ENCODE data around the gene ELK3. TPM values are rescaled to one million over a fixed set of nuclear protein-coding genes. Genes with fewer than 3 reads are reported as not detected.
A peak's percentile ranks its signal among the peaks of the same experiment; 100 is the strongest.

ELK3 gene
- total RNA-seq, 2 donors from 2014 or later, result 10.7 to 23.1 TPM

DNA sequence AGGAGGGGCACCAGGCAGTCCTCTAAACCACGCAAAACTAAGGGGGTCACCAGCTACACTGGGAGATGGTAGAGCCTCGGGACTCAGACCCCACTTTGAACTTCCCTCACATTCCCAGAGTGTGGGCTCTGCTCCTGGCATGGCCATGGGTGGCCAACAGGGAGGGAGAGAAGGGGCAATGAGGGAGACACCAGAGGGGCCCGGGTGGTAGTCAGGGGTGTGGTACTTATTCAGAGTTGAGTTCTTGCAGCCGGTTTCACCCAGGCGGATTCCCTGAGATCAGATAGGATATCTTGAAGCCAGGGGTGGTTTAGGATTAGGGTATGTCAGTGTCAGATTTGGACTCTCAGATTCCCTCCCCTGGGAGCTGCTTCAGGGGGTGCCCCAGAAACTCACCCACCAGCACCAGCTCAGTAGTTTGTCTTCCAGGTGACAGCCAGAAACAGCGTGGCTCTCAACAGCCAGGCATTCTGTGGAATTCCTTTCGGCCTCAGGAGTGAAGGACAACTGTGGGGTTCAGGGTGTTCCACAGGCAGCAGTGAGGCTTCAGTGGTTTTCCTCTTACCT lies 56.0 kb downstream of the ELK3 start:
- peaks cover 38 to 57% of the 10 kb centered on the region in 2 donors for H3K36me3 Mint-ChIP-seq
- no peak for DNase-seq (ENCODE audit: low spot score in 2 of 2)
- no peaks in the 10 kb centered on the region for H3K9me3 Mint-ChIP-seq
- H3K27ac Mint-ChIP-seq, result peak overlapping the region; percentile 69 to 96
- ATAC-seq, result peak in 1 of 2 donors; percentile 9

DNA sequence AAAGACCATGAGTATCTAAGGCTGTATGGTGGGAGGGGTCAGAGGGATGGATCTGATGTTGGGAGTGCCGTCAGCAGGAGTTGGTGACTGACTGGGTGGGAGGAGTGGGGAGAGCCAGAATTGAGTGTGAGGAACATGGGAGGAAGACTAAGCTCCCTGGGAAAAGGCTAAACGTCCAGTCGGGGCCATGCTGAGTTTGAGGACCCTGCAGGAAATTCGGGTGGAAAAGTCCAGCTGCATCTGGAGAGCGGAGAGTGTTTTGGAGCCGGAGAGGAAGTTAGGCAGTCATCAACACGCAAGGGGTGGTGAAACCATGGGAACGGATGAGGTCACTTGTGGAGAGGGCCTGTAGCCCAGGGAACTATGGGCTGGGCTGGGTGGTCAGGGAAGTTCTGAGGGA lies 60.9 kb downstream of the ELK3 start:
- ATAC-seq (no peak), DNase-seq (ENCODE audit: low spot score in 2 of 2) (no peak)
- H3K9me3 Mint-ChIP-seq, result no peaks in the 10 kb centered on the region
- peaks cover 22 to 24% of the 10 kb centered on the region in 2 donors for H3K36me3 Mint-ChIP-seq
- no peak overlapping the region for H3K27ac Mint-ChIP-seq

- ATAC-seq, result no peak
Measured at GRCh38 chr12:96256672-96257361, 62.6 kb downstream of the ELK3 start.

DNA sequence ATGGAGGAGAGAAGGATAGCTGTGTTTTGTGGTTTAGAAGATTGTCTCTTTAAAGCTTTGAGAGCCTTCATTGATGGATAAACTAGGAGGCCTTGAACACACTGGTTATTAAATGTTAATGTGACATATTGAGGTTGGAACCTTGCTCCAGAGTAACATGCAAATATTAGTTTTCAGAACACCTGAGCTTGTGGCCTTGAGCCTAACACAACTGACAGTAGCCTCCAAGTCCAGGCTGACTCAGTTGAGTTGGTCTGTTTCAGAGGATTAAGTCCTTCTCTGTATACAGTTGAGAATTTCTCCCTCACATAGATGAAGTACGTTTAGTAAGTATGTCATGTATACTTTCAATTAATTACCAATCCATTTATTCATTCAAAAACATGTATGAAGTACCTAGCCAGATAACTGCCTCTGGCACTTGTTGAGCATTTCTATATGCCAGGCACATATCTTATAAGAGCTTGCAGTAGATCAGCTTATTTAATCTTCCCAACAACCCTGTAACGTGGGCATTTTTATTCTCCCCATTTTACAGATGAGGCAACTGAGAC lies 63.5 kb downstream of the ELK3 start:
- no peaks in the 10 kb centered on the region for H3K9me3 Mint-ChIP-seq

More at GRCh38 chr12:96256672-96257361, 62.6 kb downstream of the ELK3 start:
- Mint-ChIP-seq H3K9me3 (no peaks in the 10 kb centered on the region), H3K27ac (no peak overlapping the region), H3K36me3 (peaks cover 16 to 22% of the 10 kb centered on the region in 2 donors)
- peak in 1 of 2 donors; percentile 2 for DNase-seq (ENCODE audit: low spot score in 2 of 2)

GRCh38 chr12:96258104-96258961 lies 64.2 kb downstream of the ELK3 start:
- Mint-ChIP-seq H3K27ac (peak overlapping the region in 1 of 2 donors; percentile 62), H3K36me3 (peaks cover 8 to 20% of the 10 kb centered on the region in 2 donors), H3K9me3 (no peaks in the 10 kb centered on the region)
- ATAC-seq (peak; percentile 53 to 57), DNase-seq (ENCODE audit: low spot score in 2 of 2) (no peak)

More for the DNA sequence above, 63.5 kb downstream of the ELK3 start:
- ATAC-seq (no peak), DNase-seq (ENCODE audit: low spot score in 2 of 2) (peak in 1 of 2 donors; percentile 0)
- H3K36me3 Mint-ChIP-seq, result peaks cover 8 to 14% of the 10 kb centered on the region in 2 donors
- peak overlapping the region in 1 of 2 donors; percentile 62 for H3K27ac Mint-ChIP-seq

GRCh38 chr12:96260231-96260630 lies 66.1 kb downstream of the ELK3 start:
- no peak for ATAC-seq
- DNase-seq (ENCODE audit: low spot score in 2 of 2), result no peak
- Mint-ChIP-seq H3K9me3 (no peaks in the 10 kb centered on the region), H3K27ac (peak overlapping the region in 1 of 2 donors; percentile 78), H3K36me3 (peaks cover 15 to 34% of the 10 kb centered on the region in 2 donors)

DNA sequence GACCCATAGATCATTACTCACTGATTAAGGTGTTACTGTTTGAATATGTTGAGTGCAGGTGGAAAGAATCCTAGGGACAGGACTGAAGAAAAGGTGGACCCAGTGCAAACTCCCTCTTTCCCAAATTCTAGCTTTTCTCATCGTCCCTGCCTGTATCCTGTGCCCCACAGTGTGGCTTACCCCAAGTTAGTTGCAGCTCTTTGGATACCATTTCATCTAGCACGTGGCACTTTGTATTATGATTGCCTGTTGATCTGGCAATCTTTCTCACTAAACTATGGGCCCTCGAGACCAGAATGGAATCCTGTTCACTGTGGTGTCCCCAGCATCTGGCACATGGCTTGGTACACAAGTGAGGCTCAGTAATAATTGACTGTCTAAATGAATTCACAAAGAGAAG lies 66.5 kb downstream of the ELK3 start:
- Mint-ChIP-seq H3K36me3 (peaks cover 15 to 36% of the 10 kb centered on the region in 2 donors), H3K9me3 (no peaks in the 10 kb centered on the region), H3K27ac (peak overlapping the region; percentile 24 to 78)
- no peak for ATAC-seq
- DNase-seq (ENCODE audit: low spot score in 2 of 2), result no peak

DNA sequence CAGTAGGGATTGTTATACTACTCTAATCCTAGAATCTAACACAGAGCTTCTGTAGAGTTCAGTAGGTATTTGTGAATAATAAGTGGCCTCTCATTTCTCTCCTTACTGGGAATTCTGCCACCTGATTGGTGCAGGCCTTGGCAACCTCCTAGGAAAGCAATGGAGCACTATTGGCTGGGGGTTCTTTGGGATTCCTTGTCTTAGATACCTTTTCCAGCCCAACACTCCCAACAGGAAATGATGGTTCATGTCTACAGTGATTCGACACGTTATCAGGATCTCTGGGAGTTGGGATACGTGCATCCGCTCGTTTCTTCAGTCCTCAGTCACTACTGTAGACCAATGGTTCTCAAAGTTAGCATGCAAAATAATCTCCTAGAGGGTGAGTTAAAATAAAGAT lies 67.4 kb downstream of the ELK3 start:
- Mint-ChIP-seq H3K9me3 (no peaks in the 10 kb centered on the region), H3K27ac (peak overlapping the region; percentile 24 to 78), H3K36me3 (peaks cover 15 to 41% of the 10 kb centered on the region in 2 donors)
- no peak for ATAC-seq
- no peak for DNase-seq (ENCODE audit: low spot score in 2 of 2)

DNA sequence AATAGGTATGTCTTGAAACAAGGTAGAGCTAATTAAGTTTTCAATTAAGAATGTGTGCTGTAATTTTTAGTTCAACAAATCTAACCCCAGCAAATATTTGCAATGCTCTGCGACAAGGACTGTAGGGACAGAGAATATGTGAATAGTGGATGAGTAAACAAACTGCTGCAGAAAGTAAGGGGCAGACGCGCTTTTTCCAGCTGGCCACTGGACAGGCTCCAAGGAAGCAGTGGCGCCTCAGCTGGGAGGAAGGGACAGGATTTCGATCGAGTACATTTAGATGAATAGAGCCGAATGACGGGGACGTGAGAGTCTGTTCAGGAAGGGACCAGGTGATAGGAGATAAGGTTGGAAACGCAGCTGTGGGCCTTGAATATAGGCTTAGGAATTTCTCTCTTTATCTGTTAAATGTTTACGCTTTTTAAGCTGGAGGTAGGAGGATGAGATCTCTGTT lies 69.3 kb downstream of the ELK3 start:
- DNase-seq (ENCODE audit: low spot score in 2 of 2) (no peak), ATAC-seq (no peak)
- H3K36me3 Mint-ChIP-seq, result peaks cover 15 to 46% of the 10 kb centered on the region in 2 donors
- H3K27ac Mint-ChIP-seq, result peak overlapping the region; percentile 7 to 87
- no peaks in the 10 kb centered on the region for H3K9me3 Mint-ChIP-seq

- DNase-seq (ENCODE audit: low spot score in 2 of 2) (no peak), ATAC-seq (no peak)
- peaks cover 15 to 57% of the 10 kb centered on the region in 2 donors for H3K36me3 Mint-ChIP-seq
- H3K9me3 Mint-ChIP-seq, result no peaks in the 10 kb centered on the region
- no peak overlapping the region for H3K27ac Mint-ChIP-seq
Measured at GRCh38 chr12:96265400-96265799, 71.2 kb downstream of the ELK3 start.

DNA sequence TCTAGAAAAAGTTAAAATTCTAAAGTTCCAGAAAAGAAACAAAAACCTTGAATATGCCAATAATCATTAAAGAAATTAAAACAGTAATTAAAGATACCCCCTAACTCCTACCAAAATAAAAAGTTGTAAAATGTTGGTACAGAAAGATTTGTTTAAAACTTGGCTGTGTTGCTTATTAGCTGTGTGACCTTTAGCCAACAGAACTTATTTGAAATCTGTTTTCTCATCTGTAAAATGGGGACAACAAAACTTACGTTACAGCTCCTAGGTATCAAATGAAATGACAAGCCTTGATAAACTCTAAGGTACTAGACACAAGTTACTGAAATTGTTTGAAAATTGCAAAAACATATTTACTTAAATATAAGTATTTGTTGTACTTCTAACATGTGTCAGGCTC lies 71.7 kb downstream of the ELK3 start:
- H3K9me3 Mint-ChIP-seq, result no peaks in the 10 kb centered on the region
- ATAC-seq, result no peak
- DNase-seq (ENCODE audit: low spot score in 2 of 2), result no peak
- H3K27ac Mint-ChIP-seq, result peak overlapping the region in 1 of 2 donors; percentile 55
- peaks cover 11 to 54% of the 10 kb centered on the region in 2 donors for H3K36me3 Mint-ChIP-seq

DNA sequence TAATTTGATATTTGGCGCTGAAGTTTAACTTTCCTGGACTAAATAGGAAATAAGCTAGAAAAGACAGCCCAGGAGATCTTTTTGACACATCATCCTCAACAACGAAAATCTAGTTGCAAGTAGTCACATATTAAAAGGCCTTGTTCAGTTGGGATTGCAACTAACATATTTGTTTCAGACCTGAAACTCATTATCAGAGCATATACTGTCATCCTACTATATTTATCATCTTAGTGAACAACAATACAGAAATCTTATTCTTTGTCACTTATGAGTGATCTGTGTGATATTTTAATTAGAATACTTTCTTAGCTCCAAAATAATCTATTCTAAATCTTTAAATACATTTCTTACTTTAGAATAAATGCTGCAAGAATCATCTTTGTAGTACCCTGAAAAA lies 72.1 kb downstream of the ELK3 start:
- ATAC-seq (peak in 1 of 2 donors; percentile 44), DNase-seq (ENCODE audit: low spot score in 2 of 2) (no peak)
- H3K27ac Mint-ChIP-seq, result peak overlapping the region in 1 of 2 donors; percentile 55
- H3K36me3 Mint-ChIP-seq, result peaks cover 7 to 50% of the 10 kb centered on the region in 2 donors
- H3K9me3 Mint-ChIP-seq, result no peaks in the 10 kb centered on the region

- no peak for DNase-seq (ENCODE audit: low spot score in 2 of 2)
- peaks cover 7 to 34% of the 10 kb centered on the region in 2 donors for H3K36me3 Mint-ChIP-seq
- H3K27ac Mint-ChIP-seq, result peak overlapping the region; percentile 34 to 88
- no peaks in the 10 kb centered on the region for H3K9me3 Mint-ChIP-seq
- peak; percentile 41 to 65 for ATAC-seq
Measured at GRCh38 chr12:96271469-96272199, 77.5 kb downstream of the ELK3 start.

DNA sequence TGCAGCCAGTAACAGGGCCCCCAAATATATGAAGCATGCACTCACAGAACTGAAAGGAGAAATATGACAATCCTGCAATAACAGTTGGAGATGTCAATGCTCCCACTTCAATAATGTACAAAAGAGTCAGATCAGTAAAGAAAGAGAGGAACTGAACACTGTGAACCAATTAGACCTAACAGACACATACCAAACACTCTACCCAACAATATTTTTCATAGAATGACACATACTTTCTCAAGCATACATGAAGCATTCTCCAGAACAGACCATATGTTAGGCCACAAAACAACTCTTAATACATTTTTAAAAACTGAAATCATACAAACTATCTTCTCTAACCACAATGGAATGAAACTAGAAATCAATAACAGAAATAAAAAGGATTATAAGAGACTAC lies 80.2 kb downstream of the ELK3 start:
- Mint-ChIP-seq H3K27ac (no peak overlapping the region), H3K36me3 (peaks cover 7 to 25% of the 10 kb centered on the region in 2 donors), H3K9me3 (no peaks in the 10 kb centered on the region)
- DNase-seq (ENCODE audit: low spot score in 2 of 2) (no peak), ATAC-seq (peak; percentile 49 to 84)

DNA sequence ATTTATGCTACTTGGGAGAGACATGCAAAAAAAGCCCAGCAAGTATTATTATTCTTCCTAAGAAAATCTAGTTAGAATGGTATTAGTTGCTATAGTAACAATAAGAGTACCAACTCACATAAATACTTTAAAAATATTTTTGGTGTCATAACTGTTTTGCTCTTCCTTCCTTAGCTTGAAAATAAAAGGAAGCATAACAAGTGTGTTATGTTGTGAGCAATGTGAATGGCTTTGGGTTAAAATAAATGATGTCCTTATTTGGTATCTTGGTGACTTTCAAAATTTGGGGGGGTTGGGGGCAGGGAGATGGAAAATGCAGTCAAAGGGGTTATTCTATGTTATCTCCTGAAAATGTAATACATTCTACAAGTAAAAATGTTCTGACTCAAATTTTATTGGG lies 91.0 kb downstream of the ELK3 start:
- H3K36me3 Mint-ChIP-seq, result peaks cover 9 to 44% of the 10 kb centered on the region in 2 donors
- H3K27ac Mint-ChIP-seq, result no peak overlapping the region

DNA sequence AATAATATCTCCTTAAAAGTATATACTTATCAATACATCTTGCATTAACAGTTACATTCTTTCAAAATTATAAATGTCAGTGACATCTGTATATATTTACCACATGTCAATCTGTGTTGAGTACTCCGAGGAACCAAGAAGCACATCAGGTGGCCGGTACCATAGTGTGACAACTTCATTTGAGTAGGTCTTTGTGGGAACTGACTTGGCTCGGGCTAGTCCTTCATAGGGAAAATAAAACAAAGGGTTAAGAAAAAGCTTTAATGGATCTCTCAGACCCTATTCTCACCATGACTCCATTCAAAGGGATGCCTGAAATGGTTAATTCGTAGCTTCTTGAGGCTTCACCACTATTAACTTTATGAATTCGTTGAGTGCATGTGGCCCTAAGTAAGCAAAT lies 94.9 kb downstream of the ELK3 start:
- no peak for DNase-seq (ENCODE audit: low spot score in 2 of 2)
- Mint-ChIP-seq H3K27ac (no peak overlapping the region), H3K36me3 (peaks cover 9 to 40% of the 10 kb centered on the region in 2 donors), H3K9me3 (no peaks in the 10 kb centered on the region)
- no peak for ATAC-seq

More for the DNA sequence above, 91.0 kb downstream of the ELK3 start:
- no peaks in the 10 kb centered on the region for H3K9me3 Mint-ChIP-seq
- DNase-seq (ENCODE audit: low spot score in 2 of 2) (no peak), ATAC-seq (no peak)
